A549 (cell line): ENCODE results near the gene MTHFD2L. TPM values are rescaled to one million over a fixed set of nuclear protein-coding genes. Genes with fewer than 3 reads are reported as not detected.

Experiments used
- ATAC-seq, 2 experiments: fragments of 200-7000 bp in 1 of 2; fragments of >200 bp in 1 of 2; cut with Nextera tagmentation in 1 of 2; cut with Tn5 transposase in 1 of 2; 3 replicates each; pipeline versions ENCODE4 v1.8.0 to v1.9.1; 2018 to 2020; ENCODE audit warnings: mild to moderate bottlenecking in 1 of 2, moderate library complexity in 1 of 2
- CTCF ChIA-PET: fragments of 300-600 bp; sonication (Branson Sonifier 250); formaldehyde crosslinking; extraction: SDS; loops from one replicate; lab custom pipeline; 2021; ENCODE audit warnings: antibody characterized with exemption, inconsistent platforms; lab: Yijun Ruan, JAX
- POLR2A ChIA-PET: fragments of 350-600 bp; formaldehyde crosslinking; extraction: SDS; loops from one replicate; lab custom pipeline; 2021; ENCODE audit warnings: antibody characterized with exemption, inconsistent platforms; lab: Yijun Ruan, JAX
- DNase-seq, 2 experiments: peaks; one replicate each; pipeline versions ENCODE4 v3.0.0 to v3.0.0-alpha.2; 2011 to 2016; ENCODE audit warnings: low read depth in 1 of 2, low spot score in 1 of 2
- FAIRE-seq: peaks from 2 replicates; lab custom pipeline; 2011; peaks lifted over from hg19 to GRCh38; lab: Jason Lieb, UNC
- H3K27ac ChIP-seq, 2 experiments: fragments of >200 bp; sonication (Bioruptor Twin); formaldehyde crosslinking; 3 replicates each; pipeline ENCODE4 v1.5.1; 2016 to 2017
- H3K4me1 ChIP-seq: fragments of >200 bp; sonication (Bioruptor Twin); formaldehyde crosslinking; 3 replicates; pipeline ENCODE4 v1.6.1; 2016
- H3K4me2 ChIP-seq: fragments of >200 bp; sonication (Bioruptor Twin); formaldehyde crosslinking; 3 replicates; pipeline ENCODE4 v1.6.1; 2016
- H3K4me3 ChIP-seq: fragments of >200 bp; sonication (Bioruptor Twin); formaldehyde crosslinking; 3 replicates; pipeline ENCODE4 v1.5.1; 2016
- H3K9me3 ChIP-seq: fragments of >200 bp; sonication (Bioruptor Twin); formaldehyde crosslinking; 3 replicates; pipeline ENCODE4 v1.6.1; 2016
- CHD4 ChIP-seq: fragments of 200-600 bp; sonication (generic); IDR thresholded peaks from 2 replicates; pipeline ENCODE4 v1.6.1; 2016; ENCODE audit warnings: antibody characterized with exemption, mild to moderate bottlenecking, borderline replicate concordance
- CTCF ChIP-seq: fragments of >200 bp; sonication (Bioruptor Twin); formaldehyde crosslinking; IDR thresholded peaks from 3 replicates; pipeline ENCODE4 v1.5.1; 2016
- EHF ChIP-seq: fragments of 250-450 bp; sonication (Bioruptor Pico); IDR thresholded peaks from 2 replicates; pipeline ENCODE4 v1.5.0; 2020; ENCODE audit warnings: mild to moderate bottlenecking
- EHMT2 ChIP-seq: fragments of 200-600 bp; sonication (generic); IDR thresholded peaks from 2 replicates; pipeline ENCODE4 v1.6.1; 2016; ENCODE audit warnings: antibody characterized with exemption, low read depth, mild to moderate bottlenecking, moderate library complexity
- ELK1 ChIP-seq: fragments of 150-350 bp; IDR thresholded peaks from 2 replicates; pipeline ENCODE4 v1.6.1; 2014; ENCODE audit warnings: low read depth, mild to moderate bottlenecking, low read length
- FOSB ChIP-seq: fragments of 250-450 bp; sonication (Bioruptor Pico); IDR thresholded peaks from 2 replicates; pipeline ENCODE4 v1.5.0; 2020; ENCODE audit warnings: mild to moderate bottlenecking, moderate library complexity
- HDAC2 ChIP-seq: fragments of 200-600 bp; sonication (generic); IDR thresholded peaks from 2 replicates; pipeline ENCODE4 v1.6.1; 2016
- JUN ChIP-seq, 2 experiments: fragments of >200 bp; sonication (Bioruptor Twin); formaldehyde crosslinking; IDR thresholded peaks; 2 replicates in 1 of 2; 3 replicates in 1 of 2; pipeline ENCODE4 v1.6.1; 2016 to 2017
- KDM5A ChIP-seq: fragments of 200-600 bp; sonication (generic); IDR thresholded peaks from 2 replicates; pipeline ENCODE4 v1.6.1; 2016; ENCODE audit warnings: antibody characterized with exemption, mild to moderate bottlenecking
- MAZ ChIP-seq: fragments of 150-350 bp; IDR thresholded peaks from 2 replicates; pipeline ENCODE4 v1.6.1; 2014; ENCODE audit warnings: antibody characterized with exemption, low read depth, low read length, borderline replicate concordance
- NFE2L2 ChIP-seq: fragments of 150-350 bp; conservative IDR thresholded peaks from 2 replicates; pipeline ENCODE4 v1.6.1; 2014; ENCODE audit warnings: low read length
- RAD21 ChIP-seq, 2 experiments: fragments of >200 bp in 1 of 2; sonication (Bioruptor Twin) in 1 of 2; formaldehyde crosslinking in 1 of 2; IDR thresholded peaks in 1 of 2; conservative IDR thresholded peaks in 1 of 2; 2 replicates in 1 of 2; 3 replicates in 1 of 2; pipeline ENCODE4 v1.6.1; 2012 to 2018; ENCODE audit warnings: inconsistent platforms in 1 of 2
- RARB ChIP-seq: fragments of 250-450 bp; sonication (Bioruptor Pico); IDR thresholded peaks from 2 replicates; pipeline ENCODE4 v1.8.0; 2021; ENCODE audit warnings: mild to moderate bottlenecking, moderate library complexity
- REST ChIP-seq: fragments of 200-600 bp; sonication (generic); IDR thresholded peaks from 2 replicates; pipeline ENCODE4 v1.6.1; 2016; ENCODE audit warnings: antibody characterized with exemption, mild to moderate bottlenecking, moderate library complexity
- RFX5 ChIP-seq: fragments of 450-650 bp; IDR thresholded peaks from 2 replicates; pipeline ENCODE4 v1.7.1; 2014; ENCODE audit warnings: antibody characterized with exemption, mild to moderate bottlenecking, moderate library complexity
- RNF2 ChIP-seq: fragments of 200-600 bp; sonication (generic); IDR thresholded peaks from 2 replicates; pipeline ENCODE4 v1.6.1; 2016; ENCODE audit warnings: low read depth, mild to moderate bottlenecking, antibody characterized with exemption, moderate library complexity, borderline replicate concordance
- TP53 ChIP-seq: fragments of 250-450 bp; sonication (Bioruptor Pico); IDR thresholded peaks from 2 replicates; pipeline ENCODE4 v1.5.0; 2021; ENCODE audit warnings: mild to moderate bottlenecking, moderate library complexity
- USF2 ChIP-seq: fragments of 450-650 bp; IDR thresholded peaks from 2 replicates; pipeline ENCODE4 v1.6.1; 2014; ENCODE audit warnings: antibody characterized with exemption
- ZFP36 ChIP-seq: fragments of 450-650 bp; IDR thresholded peaks from 2 replicates; pipeline ENCODE4 v1.6.1; 2014; ENCODE audit warnings: borderline replicate concordance; ENCODE audit not compliant: partially characterized antibody
- ZSCAN20 ChIP-seq: fragments of 250-450 bp; sonication (Bioruptor Pico); IDR thresholded peaks from 2 replicates; pipeline ENCODE4 v1.8.0; 2022; ENCODE audit warnings: mild to moderate bottlenecking, moderate library complexity
- WGBS: methylation state at CpG from one replicate; pipeline ENCODE4 v1.1.6; 2017; ENCODE audit errors: missing lambda C conversion rate; 5-methylcytosine and 5-hydroxymethylcytosine counted together
- polyA plus RNA-seq, 4 experiments: library from polyadenylated mRNA; depleted of rRNA in 3 of 4; stranded (reverse); fragments of >200 nt; fragmentation: RNase III in 1 of 4; extraction: RNeasy Plus Mini Kit Qiagen cat#74134 plus additional on column Dnase treatment in 1 of 4; gene quantifications; 2 replicates in 3 of 4; 3 replicates in 1 of 4; pipeline ENCODE4 v1.2.3, GENCODE V29; 2011 to 2017

Gene MTHFD2L
- polyA plus RNA-seq, 2 of the 4 experiments (the other 2 are of a cell fraction) = 8.5 to 19.3 TPM

GRCh38 chr4:74117024-74117534, 40.8 kb upstream of the MTHFD2L start (continued):
- no peak for TF ChIP-seq CHD4
- TF ChIP-seq ZFP36 = no peak
- no peak for TF ChIP-seq HDAC2
- no peak for TF ChIP-seq KDM5A
- no peak for TF ChIP-seq NFE2L2
- no peak for TF ChIP-seq USF2
- TF ChIP-seq EHMT2 = no peak
- TF ChIP-seq ZSCAN20 = peak; percentile 2; the same call in 1 of the 2 replicates
- no peak for TF ChIP-seq RARB (CRISPR knock-in tag)
- TF ChIP-seq RAD21 (conservative IDR thresholded peaks at IDR 0.05 in 1 of 2, IDR thresholded peaks at IDR 0.05 in 1 of 2) = 0 out of 5 replicates have a peak, but pooled peaks of 1 of the 2 experiments have one; percentile 15
- no peak for TF ChIP-seq MAZ
- TF ChIP-seq RFX5 = peak; percentile 79; the same call in 1 of the 2 replicates
- TF ChIP-seq FOSB (CRISPR knock-in tag) = no peak
- no peak for TF ChIP-seq REST
- TF ChIP-seq CTCF = no peak
- no peak for TF ChIP-seq ELK1
- TF ChIP-seq EHF = no peak
- TF ChIP-seq RNF2 = no peak

GRCh38 chr4:74118600-74119338, 39.1 kb upstream of the MTHFD2L start:
- ChIA-PET CTCF (interaction anchor here (6.5 kb wide), 1 partner anchor 15 kb away, joined by 37 read pairs; no protein-coding TSS in a partner anchor), POLR2A (no interaction called here)
- H3K4me3 ChIP-seq = no peak overlapping the region
- H3K27ac ChIP-seq = peak overlapping the region; percentile 71 to 99; a peak in 5 of 6 replicates
- no peak for ATAC-seq
- 94% methylated on average over 6 of the region's 6 CpGs for WGBS
- peaks cover 9% of the 10 kb centered on the region for H3K9me3 ChIP-seq
- no peak overlapping the region for H3K4me2 ChIP-seq
- peaks cover 52% of the 10 kb centered on the region for H3K4me1 ChIP-seq
- DNase-seq = no peak
- FAIRE-seq = no peak
- TF ChIP-seq JUN (IDR thresholded peaks at IDR 0.05) (no peak), CTCF (no peak), EHMT2 (no peak), TP53 (CRISPR knock-in tag) (no peak), REST (no peak), RAD21 (conservative IDR thresholded peaks at IDR 0.05 in 1 of 2, IDR thresholded peaks at IDR 0.05 in 1 of 2) (no peak), USF2 (no peak)
